GM21529 (cell line): ENCODE measurements around the gene PPP2CA.

ENCODE experiments used
- ATAC-seq: cut with Tn5 transposase; IDR thresholded peaks from one replicate; pipeline ENCODE4 v1.9.1; 2021; ENCODE audit not compliant: unreplicated experiment

The PPP2CA gene

DNA sequence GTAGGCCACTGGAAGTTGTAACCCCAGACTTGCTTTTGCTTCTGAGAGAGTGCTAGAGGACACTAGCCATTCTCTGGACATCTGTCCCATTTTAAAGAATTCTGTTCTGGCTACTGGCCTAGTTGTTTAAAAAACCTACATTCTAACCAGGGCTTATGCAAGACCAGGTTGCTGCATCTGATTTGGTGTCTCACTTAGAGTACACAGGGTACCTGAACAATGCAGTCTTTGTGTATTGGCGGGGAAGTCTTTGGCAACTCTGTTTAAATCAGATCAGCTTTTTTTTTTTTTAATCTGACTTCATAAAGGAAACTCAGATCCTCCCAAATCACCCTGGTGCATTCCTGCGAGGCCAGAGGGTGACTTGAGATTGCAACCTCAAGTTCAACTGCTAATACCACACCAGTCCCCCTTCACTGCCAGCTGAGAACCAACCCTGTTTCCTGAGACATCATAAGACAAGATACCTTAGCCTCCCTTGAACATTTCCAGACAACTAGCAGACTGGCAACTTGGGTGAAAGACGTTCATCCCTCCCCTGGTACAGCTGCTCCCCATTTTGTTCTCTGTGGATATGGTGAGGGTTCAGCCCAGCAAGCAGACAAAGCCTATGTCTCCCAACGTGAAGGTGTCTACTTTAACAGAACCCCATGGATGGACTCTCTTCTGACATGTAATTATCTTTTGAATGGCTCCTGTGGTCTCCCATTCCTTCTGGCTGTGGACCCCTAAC is 76.1 kb downstream of the PPP2CA start:
- no peak for ATAC-seq

- ATAC-seq: no peak
Measured at GRCh38 chr5:134148986-134149539, 76.8 kb downstream of the PPP2CA start.

DNA sequence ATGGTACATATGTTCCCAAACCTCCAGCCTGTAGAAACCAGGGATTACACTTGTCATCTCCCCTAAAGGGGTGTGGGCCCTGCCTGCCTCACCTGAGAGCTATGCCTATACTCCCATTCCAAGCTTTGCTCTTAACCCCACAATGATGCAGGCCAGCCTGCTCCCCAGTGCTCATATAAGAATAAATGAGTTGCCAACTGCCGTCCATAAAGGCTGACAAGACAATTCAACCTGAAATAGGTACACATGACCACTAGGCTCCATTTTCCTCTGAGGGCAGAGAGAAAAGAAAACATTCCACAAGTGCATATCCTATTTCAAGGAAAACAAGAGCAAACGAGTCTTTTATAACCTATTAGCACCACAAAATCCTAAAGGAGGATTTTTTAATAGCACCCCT is 77.6 kb downstream of the PPP2CA start:
- ATAC-seq: no peak

GRCh38 chr5:134146651-134147518 is 79.0 kb downstream of the PPP2CA start:
- no peak for ATAC-seq

DNA sequence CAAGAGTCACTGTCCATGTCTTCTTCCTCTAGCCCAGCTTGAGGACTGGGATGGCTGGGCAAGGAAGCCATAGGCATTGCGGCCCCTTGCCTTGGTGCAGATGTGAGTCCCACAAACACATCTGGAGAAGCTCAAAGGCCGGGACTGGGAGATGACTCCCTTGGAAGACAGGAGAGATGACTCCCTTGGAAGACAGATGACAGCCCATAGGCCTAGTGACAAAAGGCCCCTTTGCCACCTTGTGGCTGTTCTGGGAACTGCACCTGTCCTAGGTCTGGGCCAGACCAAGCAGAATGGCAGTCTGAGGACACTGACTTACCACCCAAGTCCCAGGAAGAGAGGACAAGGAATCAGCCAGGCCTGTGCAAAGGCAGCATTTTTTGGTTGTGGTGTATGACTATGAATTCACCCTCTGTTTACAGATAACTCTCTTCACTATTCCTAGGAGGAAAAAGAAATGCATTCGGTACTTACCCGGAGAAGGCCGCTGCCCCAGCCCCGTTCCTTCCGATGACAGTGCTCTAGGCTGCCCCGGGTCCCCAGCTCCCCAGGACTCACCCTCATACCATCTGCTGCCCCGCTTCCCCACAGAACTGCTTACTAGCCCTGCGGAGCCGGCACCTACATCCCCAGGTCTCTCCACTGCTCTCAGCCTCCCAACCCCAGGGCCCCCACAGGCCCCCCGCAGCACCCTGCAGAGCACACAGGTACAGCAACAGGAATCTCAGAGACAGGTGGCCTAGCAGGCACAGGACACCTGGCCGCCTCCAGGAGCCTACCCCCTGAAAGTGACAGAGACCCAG is 79.9 kb downstream of the PPP2CA start:
- peak; percentile 62 for ATAC-seq

DNA sequence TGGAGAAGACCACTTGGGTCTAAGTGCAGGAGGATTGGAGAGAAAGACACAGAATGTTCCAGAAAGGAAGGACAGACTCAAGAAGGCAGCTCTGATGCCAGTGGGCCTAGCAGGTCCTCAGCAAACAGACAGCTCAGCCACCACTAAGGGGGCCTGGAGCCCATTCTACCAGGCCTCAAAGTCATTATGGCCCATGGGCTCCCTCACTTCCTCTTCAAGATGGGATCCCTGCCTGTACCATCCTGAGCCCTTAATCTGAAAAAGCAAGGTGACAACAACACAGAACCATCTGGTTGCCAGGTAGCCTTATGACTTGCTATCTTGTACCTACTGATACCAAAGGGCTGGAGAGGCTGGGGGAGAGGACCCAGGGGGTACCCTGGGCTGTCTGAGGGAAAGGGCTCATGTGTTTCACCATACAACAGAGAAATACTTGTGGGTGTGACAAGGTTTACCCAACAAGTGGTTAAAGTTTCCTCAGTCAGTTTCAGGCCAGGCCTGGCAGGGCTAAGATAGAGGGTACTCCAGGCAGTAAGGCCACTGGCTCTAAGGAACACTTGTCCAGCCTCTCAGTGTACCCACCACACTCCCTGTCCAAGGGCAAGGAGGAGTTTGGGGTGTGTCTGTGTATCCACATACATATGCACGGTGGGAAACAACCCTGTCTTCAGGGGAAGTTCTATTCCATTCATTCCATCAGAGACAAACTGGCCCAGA is 80.7 kb downstream of the PPP2CA start:
- ATAC-seq: no peak
